ENCODE results near the gene ELOB. TPM values are rescaled to one million over a fixed set of nuclear protein-coding genes. Genes with fewer than 3 reads are reported as not detected.

ELOB gene
- total RNA-seq, 6 experiments from 2014 or later, result 329 to 403 (median 352) TPM

DNA sequence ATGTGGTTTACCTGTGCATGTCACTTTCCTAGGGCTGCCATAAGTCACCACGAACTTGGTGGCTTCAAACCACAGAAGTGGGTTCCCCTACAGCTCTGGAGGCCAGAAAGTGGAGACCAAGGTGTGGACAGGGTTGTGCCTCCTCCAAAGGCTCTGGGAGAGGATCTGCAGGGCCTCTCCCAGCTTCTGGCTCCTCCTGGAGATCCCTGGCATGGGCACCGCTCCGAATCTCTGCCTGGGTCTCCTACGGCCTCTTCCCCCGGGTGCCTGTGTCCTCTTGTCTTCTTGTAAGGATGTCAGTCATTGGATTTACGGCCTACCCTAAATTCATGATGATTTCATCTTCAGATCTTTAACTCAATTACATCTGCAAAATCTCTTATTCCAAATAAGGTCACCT lies 27.1 kb downstream of the ELOB start:
- peaks cover 24% of the 10 kb centered on the region for H3K4me1 Mint-ChIP-seq (ENCODE audit: low read depth)
- DNase-seq, result no peak
- no peak overlapping the region for H3K27ac Mint-ChIP-seq
- TF ChIP-seq, protein P1, sequence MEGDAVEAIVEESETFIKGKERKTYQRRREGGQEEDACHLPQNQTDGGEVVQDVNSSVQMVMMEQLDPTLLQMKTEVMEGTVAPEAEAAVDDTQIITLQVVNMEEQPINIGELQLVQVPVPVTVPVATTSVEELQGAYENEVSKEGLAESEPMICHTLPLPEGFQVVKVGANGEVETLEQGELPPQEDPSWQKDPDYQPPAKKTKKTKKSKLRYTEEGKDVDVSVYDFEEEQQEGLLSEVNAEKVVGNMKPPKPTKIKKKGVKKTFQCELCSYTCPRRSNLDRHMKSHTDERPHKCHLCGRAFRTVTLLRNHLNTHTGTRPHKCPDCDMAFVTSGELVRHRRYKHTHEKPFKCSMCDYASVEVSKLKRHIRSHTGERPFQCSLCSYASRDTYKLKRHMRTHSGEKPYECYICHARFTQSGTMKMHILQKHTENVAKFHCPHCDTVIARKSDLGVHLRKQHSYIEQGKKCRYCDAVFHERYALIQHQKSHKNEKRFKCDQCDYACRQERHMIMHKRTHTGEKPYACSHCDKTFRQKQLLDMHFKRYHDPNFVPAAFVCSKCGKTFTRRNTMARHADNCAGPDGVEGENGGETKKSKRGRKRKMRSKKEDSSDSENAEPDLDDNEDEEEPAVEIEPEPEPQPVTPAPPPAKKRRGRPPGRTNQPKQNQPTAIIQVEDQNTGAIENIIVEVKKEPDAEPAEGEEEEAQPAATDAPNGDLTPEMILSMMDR (IDR thresholded peaks at IDR 0.05), result no peak
- H3K36me3 Mint-ChIP-seq (ENCODE audit: low read depth), result peaks cover 37% of the 10 kb centered on the region
- H3K27me3 Mint-ChIP-seq (ENCODE audit: insufficient read depth), result peaks cover 3% of the 10 kb centered on the region
- no peak overlapping the region for H3K4me3 Mint-ChIP-seq
- no peaks in the 10 kb centered on the region; the same call in 1 of the 2 replicates for H3K9me3 Mint-ChIP-seq

DNA sequence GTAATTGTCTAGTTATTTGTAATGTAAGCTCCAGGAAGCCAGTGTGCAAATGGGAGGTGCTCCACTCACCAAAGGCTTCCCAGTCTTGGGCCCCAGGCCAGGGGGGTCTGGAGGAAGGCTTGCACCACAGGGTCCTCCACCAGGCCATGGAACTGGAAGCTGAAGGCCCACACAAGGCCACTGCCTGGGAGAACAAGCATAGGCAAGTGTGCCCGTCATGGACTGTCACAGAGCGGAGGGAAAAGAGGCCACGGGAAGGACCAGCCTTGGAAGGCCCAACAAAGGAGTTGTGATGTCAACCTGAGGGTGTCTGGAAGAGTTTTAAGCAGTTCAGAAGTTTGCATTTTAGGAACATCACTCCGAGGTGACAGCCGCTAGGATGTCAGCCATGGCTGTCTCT lies 27.6 kb downstream of the ELOB start:
- Mint-ChIP-seq H3K27me3 (ENCODE audit: insufficient read depth) (peaks cover 3% of the 10 kb centered on the region), H3K36me3 (ENCODE audit: low read depth) (peaks cover 32% of the 10 kb centered on the region), H3K9me3 (no peaks in the 10 kb centered on the region; the same call in 1 of the 2 replicates), H3K27ac (no peak overlapping the region), H3K4me3 (no peak overlapping the region), H3K4me1 (ENCODE audit: low read depth) (peaks cover 20% of the 10 kb centered on the region)
- TF ChIP-seq, protein P1 (IDR thresholded peaks at IDR 0.05), result no peak
- no peak for DNase-seq

DNA sequence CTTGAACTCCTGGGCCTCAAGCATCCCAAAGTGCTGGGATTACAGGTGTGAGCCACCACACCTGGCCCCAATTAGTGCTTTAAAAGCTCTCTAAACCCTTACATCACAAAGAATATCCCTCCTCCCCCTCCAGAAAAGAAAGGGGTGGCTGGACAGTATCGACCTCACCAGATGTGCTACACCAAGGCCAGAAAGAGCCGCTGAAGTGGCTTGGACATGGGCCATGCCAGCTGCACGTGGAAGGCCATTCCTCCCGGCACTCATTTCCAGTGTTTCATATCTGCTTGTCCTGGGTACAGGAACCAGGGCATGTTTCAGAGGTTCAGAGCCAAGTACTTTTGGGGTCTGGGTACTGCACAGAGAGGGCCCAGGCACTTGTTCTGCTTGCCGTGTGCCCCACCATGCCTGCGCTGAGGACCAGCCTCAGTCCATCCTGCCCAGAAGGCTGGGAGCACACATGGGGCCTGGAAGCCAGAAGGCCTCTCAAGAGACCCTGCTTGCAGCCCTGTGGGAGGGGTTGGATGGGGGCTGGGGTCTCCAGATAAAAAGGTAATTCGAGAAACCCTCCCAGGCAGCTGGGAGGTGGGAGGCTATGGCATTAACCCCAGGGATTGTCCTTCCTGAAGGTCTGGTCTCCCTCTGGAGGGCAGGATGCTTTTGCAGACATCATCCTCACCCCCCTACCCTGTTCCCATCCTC lies 28.2 kb downstream of the ELOB start:
- peaks cover 2% of the 10 kb centered on the region for H3K27me3 Mint-ChIP-seq (ENCODE audit: insufficient read depth)
- DNase-seq, result no peak
- H3K27ac Mint-ChIP-seq, result no peak overlapping the region
- H3K9me3 Mint-ChIP-seq, result no peaks in the 10 kb centered on the region; the same call in 1 of the 2 replicates
- H3K4me1 Mint-ChIP-seq (ENCODE audit: low read depth), result peaks cover 14% of the 10 kb centered on the region
- no peak overlapping the region for H3K4me3 Mint-ChIP-seq
- H3K36me3 Mint-ChIP-seq (ENCODE audit: low read depth), result peaks cover 26% of the 10 kb centered on the region
- TF ChIP-seq, protein P1 (IDR thresholded peaks at IDR 0.05), result no peak

DNA sequence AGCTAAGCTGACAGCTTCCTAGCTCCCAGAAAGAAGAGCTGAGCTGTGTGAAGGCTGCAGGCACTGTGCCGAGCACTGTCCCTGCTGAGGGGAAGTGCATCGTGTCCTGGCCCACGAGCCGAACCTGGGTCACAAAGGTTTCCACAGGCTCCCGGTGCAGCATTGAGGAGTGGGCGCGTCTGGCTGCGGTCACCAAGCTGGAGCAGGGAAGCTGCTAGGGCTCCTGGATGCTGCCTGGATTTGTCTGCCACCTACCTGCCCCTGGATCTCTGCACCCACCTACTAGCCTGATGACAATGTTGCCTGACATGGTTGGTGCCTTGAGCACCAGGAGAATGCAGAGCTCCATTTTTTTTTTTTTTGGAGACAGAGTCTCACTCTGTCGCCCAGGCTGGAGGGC lies 31.1 kb downstream of the ELOB start:
- Mint-ChIP-seq H3K4me1 (ENCODE audit: low read depth) (peaks cover under 1% of the 10 kb centered on the region; the same call in 1 of the 2 replicates), H3K27me3 (ENCODE audit: insufficient read depth) (peaks cover 9% of the 10 kb centered on the region), H3K9me3 (no peaks in the 10 kb centered on the region), H3K36me3 (ENCODE audit: low read depth) (peaks cover 10% of the 10 kb centered on the region; the same call in 1 of the 2 replicates), H3K4me3 (no peak overlapping the region), H3K27ac (no peak overlapping the region)
- DNase-seq, result no peak
- TF ChIP-seq, protein P1 (IDR thresholded peaks at IDR 0.05), result no peak

DNA sequence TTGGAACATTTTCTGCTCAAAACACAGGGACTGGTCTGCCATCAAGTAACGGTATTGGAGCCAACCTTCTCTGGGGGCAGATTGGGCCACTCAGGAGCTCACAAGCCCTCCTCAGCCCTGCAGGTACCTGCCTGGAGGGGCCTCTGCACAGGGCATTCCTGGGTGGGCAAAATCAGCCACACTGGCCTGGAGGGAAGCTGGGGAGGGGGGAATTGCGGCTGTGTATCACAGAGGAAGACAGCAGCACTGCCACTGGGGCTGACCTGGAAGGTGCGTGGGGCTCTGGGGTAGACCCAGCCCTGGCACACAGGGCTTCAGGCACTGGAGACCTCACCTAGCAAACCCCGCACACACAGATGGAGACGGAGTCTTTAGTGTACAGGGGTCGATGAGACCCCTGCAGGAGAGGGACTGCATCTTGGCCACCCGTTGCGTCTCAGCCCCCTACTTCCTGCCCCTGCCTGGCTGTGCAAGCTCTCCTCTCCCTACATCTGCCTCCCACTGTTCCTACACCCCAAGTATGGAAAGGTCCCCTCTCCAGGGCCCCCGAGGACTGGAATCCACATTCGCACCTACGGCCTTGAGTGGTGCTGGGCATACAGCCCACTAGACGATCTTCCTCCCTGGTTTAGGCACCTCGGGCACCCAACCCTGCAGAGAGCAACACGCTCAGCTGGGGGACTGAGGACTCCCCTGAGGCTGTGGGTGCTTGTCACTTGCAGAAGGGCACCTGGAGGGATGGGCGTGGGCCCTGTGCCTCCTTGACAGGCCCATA lies 31.8 kb downstream of the ELOB start:
- Mint-ChIP-seq H3K36me3 (ENCODE audit: low read depth) (0 out of 2 replicates have a peak, but pooled peaks cover 5% of the 10 kb centered on the region), H3K4me1 (ENCODE audit: low read depth) (no peaks in the 10 kb centered on the region), H3K27ac (no peak overlapping the region), H3K4me3 (no peak overlapping the region), H3K9me3 (no peaks in the 10 kb centered on the region), H3K27me3 (ENCODE audit: insufficient read depth) (peaks cover 15% of the 10 kb centered on the region)
- no peak for DNase-seq
- TF ChIP-seq, protein P1 (IDR thresholded peaks at IDR 0.05), result no peak
